ENCODE measurements around the gene EBPL. TPM values are rescaled to one million over a fixed set of nuclear protein-coding genes. Genes with fewer than 3 reads are reported as not detected.

The EBPL gene
- total RNA-seq, 3 donors from 2014 or later = 33.6 to 36.8 (median 34.0) TPM

- ATAC-seq (peak; percentile 93), DNase-seq (peak; percentile 77 to 84 (median 83))
- H3K36me3 ChIP-seq (ENCODE audit: low read depth) = no peaks in the 10 kb centered on the region
- TF ChIP-seq CTCF (IDR thresholded peaks at IDR 0.05) = no peak
- H3K4me3 ChIP-seq = no peak overlapping the region
- intact Hi-C loops (cut with DNase I, micrococcal nuclease) = no loop called here
- H3K9me3 ChIP-seq = no peaks in the 10 kb centered on the region
- peaks cover 5% of the 10 kb centered on the region for H3K4me1 ChIP-seq (ENCODE audit: low read depth)
These were observed 65.8 kb downstream of the EBPL start for GRCh38 chr13:49625392-49626079.

- Histone ChIP-seq H3K4me3 (no peak overlapping the region), H3K9me3 (no peaks in the 10 kb centered on the region), H3K4me1 (ENCODE audit: low read depth) (peaks cover 5% of the 10 kb centered on the region), H3K36me3 (ENCODE audit: low read depth) (no peaks in the 10 kb centered on the region)
- intact Hi-C loops (cut with DNase I, micrococcal nuclease) = no loop called here
- TF ChIP-seq CTCF (IDR thresholded peaks at IDR 0.05) = no peak
- no peak for ATAC-seq
- DNase-seq = no peak
These were observed 67.1 kb downstream of the EBPL start for GRCh38 chr13:49624229-49624628.

- Histone ChIP-seq H3K4me1 (ENCODE audit: low read depth) (peaks cover 5% of the 10 kb centered on the region), H3K4me3 (no peak overlapping the region), H3K36me3 (ENCODE audit: low read depth) (no peaks in the 10 kb centered on the region), H3K9me3 (no peaks in the 10 kb centered on the region)
- no peak for DNase-seq
- no peak for ATAC-seq
- TF ChIP-seq CTCF (IDR thresholded peaks at IDR 0.05) = no peak
- intact Hi-C loops (cut with DNase I, micrococcal nuclease) = no loop called here
These were observed 68.9 kb downstream of the EBPL start for GRCh38 chr13:49622174-49622946.

GRCh38 chr13:49620170-49620621 lies 71.1 kb downstream of the EBPL start:
- H3K4me1 ChIP-seq (ENCODE audit: low read depth) = no peaks in the 10 kb centered on the region
- DNase-seq (peak in 1 of 3 donors; percentile 59), ATAC-seq (peak; percentile 70)
- no peak for TF ChIP-seq CTCF (IDR thresholded peaks at IDR 0.05)
- intact Hi-C loops (cut with DNase I, micrococcal nuclease) = no loop called here
- H3K4me3 ChIP-seq = no peak overlapping the region
- no peaks in the 10 kb centered on the region for H3K36me3 ChIP-seq (ENCODE audit: low read depth)
- H3K9me3 ChIP-seq = no peaks in the 10 kb centered on the region

- Histone ChIP-seq H3K9me3 (no peaks in the 10 kb centered on the region), H3K4me3 (no peak overlapping the region), H3K4me1 (ENCODE audit: low read depth) (no peaks in the 10 kb centered on the region), H3K36me3 (ENCODE audit: low read depth) (no peaks in the 10 kb centered on the region)
- no peak for DNase-seq
- intact Hi-C loops (cut with DNase I, micrococcal nuclease) = loop anchor here in 1 of 2 donors (10.0 kb wide), 1 partner anchor 312 kb away; no protein-coding TSS in a partner anchor
- TF ChIP-seq CTCF (IDR thresholded peaks at IDR 0.05) = no peak
- no peak for ATAC-seq
These were observed 74.6 kb downstream of the EBPL start for GRCh38 chr13:49616676-49617065.
